ENCODE data around the gene SHB. TPM values are rescaled to one million over a fixed set of nuclear protein-coding genes. Genes with fewer than 3 reads are reported as not detected.

Gene SHB
- total and polyA plus RNA-seq, 2 experiments from 2014 or later, result 20.8 to 48.3 TPM

- no peaks in the 10 kb centered on the region for H3K9me2 ChIP-seq (replicated peaks; ENCODE audit: insufficient read depth)
- peaks cover 34% of the 10 kb centered on the region for H3K4me1 ChIP-seq (ENCODE audit: insufficient read depth)
- no peak overlapping the region for H2AFZ ChIP-seq
- DNase-seq (ENCODE audit: low spot score), result no peak
- H4K20me1 ChIP-seq (ENCODE audit: insufficient read depth, poor library complexity, severe bottlenecking), result peaks cover 8% of the 10 kb centered on the region
- no peaks in the 10 kb centered on the region for H3K27me3 ChIP-seq
- peaks cover 95% of the 10 kb centered on the region for H3K79me2 ChIP-seq
- no peaks in the 10 kb centered on the region for H3K9me3 ChIP-seq (ENCODE audit: low read depth)
- H3K27ac ChIP-seq, result no peak overlapping the region
- no peak overlapping the region for H3K4me2 ChIP-seq
- no peak overlapping the region for H3K4me3 ChIP-seq
- TF ChIP-seq EZH2phosphoT487 (IDR thresholded peaks at IDR 0.05; ENCODE audit: low read depth, severe bottlenecking, unreplicated experiment), result no peak
- no peak for TF ChIP-seq EZH2 (IDR thresholded peaks at IDR 0.05; ENCODE audit: borderline replicate concordance)
- no peak for TF ChIP-seq CTCF (IDR thresholded peaks at IDR 0.05; ENCODE audit: poor library complexity)
- no peaks in the 10 kb centered on the region for H3K36me3 ChIP-seq (replicated peaks; ENCODE audit: insufficient read depth, low read depth)
- WGBS (ENCODE audit: low lambda C conversion rate, missing lambda C conversion rate), result 70% methylated on average over 21 of the region's 21 CpGs
Measured at GRCh38 chr9:38041564-38042243, 27.3 kb downstream of the SHB start.

- H3K27ac ChIP-seq, result peak overlapping the region; percentile 82
- DNase-seq (ENCODE audit: low spot score), result no peak
- no peak for TF ChIP-seq EZH2 (IDR thresholded peaks at IDR 0.05; ENCODE audit: borderline replicate concordance)
- TF ChIP-seq EZH2phosphoT487 (IDR thresholded peaks at IDR 0.05; ENCODE audit: low read depth, severe bottlenecking, unreplicated experiment), result no peak
- no peak for TF ChIP-seq CTCF (IDR thresholded peaks at IDR 0.05; ENCODE audit: poor library complexity)
- H3K9me2 ChIP-seq (replicated peaks; ENCODE audit: insufficient read depth), result no peaks in the 10 kb centered on the region
- no peak overlapping the region for H2AFZ ChIP-seq
- peak overlapping the region; percentile 27 for H3K4me2 ChIP-seq
- no peaks in the 10 kb centered on the region for H3K36me3 ChIP-seq (replicated peaks; ENCODE audit: insufficient read depth, low read depth)
- no peaks in the 10 kb centered on the region for H3K9me3 ChIP-seq (ENCODE audit: low read depth)
- no peak overlapping the region for H3K4me3 ChIP-seq
- H3K4me1 ChIP-seq (ENCODE audit: insufficient read depth), result peaks cover 22% of the 10 kb centered on the region
- H3K27me3 ChIP-seq, result no peaks in the 10 kb centered on the region
- peaks cover 8% of the 10 kb centered on the region for H4K20me1 ChIP-seq (ENCODE audit: insufficient read depth, poor library complexity, severe bottlenecking)
- WGBS (ENCODE audit: low lambda C conversion rate, missing lambda C conversion rate), result 81% methylated on average over 21 of the region's 21 CpGs
- peaks cover 98% of the 10 kb centered on the region for H3K79me2 ChIP-seq
Measured at GRCh38 chr9:38039907-38040682, 28.9 kb downstream of the SHB start.

GRCh38 chr9:38039090-38039906, 29.7 kb downstream of the SHB start:
- Histone ChIP-seq H3K27ac (peak overlapping the region; percentile 82), H3K9me2 (replicated peaks; ENCODE audit: insufficient read depth) (no peaks in the 10 kb centered on the region), H3K4me2 (peak overlapping the region; percentile 63), H3K36me3 (replicated peaks; ENCODE audit: insufficient read depth, low read depth) (no peaks in the 10 kb centered on the region), H3K4me3 (no peak overlapping the region), H2AFZ (no peak overlapping the region), H3K27me3 (no peaks in the 10 kb centered on the region), H3K79me2 (peaks cover 98% of the 10 kb centered on the region), H4K20me1 (ENCODE audit: insufficient read depth, poor library complexity, severe bottlenecking) (peaks cover 8% of the 10 kb centered on the region), H3K9me3 (ENCODE audit: low read depth) (no peaks in the 10 kb centered on the region), H3K4me1 (ENCODE audit: insufficient read depth) (peaks cover 22% of the 10 kb centered on the region)
- 49% methylated on average over 16 of the region's 16 CpGs for WGBS (ENCODE audit: low lambda C conversion rate, missing lambda C conversion rate)
- no peak for DNase-seq (ENCODE audit: low spot score)
- TF ChIP-seq EZH2 (IDR thresholded peaks at IDR 0.05; ENCODE audit: borderline replicate concordance) (no peak), EZH2phosphoT487 (IDR thresholded peaks at IDR 0.05; ENCODE audit: low read depth, severe bottlenecking, unreplicated experiment) (no peak), CTCF (IDR thresholded peaks at IDR 0.05; ENCODE audit: poor library complexity) (no peak)
